ENCODE data around the gene HEXD.

GRCh38 chr17:82474223-82475010 is 56.3 kb downstream of the HEXD start:
- no peak for TF ChIP-seq CTCF (conservative IDR thresholded peaks at IDR 0.05; ENCODE audit: low read length)
- no peak for TF ChIP-seq EZH2phosphoT487 (IDR thresholded peaks at IDR 0.05; ENCODE audit: borderline replicate concordance, low read depth, low read length)
